GM12873 (cell line): ENCODE data around the gene PSTPIP1.

ENCODE experiments used
- TF ChIP-seq, protein P1 (sequence below): IDR thresholded peaks from 2 replicates; pipeline ENCODE4 v1.5.1; 2012; ENCODE audit warnings: low read depth, mild to moderate bottlenecking, moderate library complexity, low read length, control low read depth; ENCODE audit not compliant: insufficient read depth; ENCODE audit errors: missing control alignments

PSTPIP1 gene

GRCh38 chr15:77060546-77060945 is 65.6 kb downstream of the PSTPIP1 start:
- TF ChIP-seq, protein P1, sequence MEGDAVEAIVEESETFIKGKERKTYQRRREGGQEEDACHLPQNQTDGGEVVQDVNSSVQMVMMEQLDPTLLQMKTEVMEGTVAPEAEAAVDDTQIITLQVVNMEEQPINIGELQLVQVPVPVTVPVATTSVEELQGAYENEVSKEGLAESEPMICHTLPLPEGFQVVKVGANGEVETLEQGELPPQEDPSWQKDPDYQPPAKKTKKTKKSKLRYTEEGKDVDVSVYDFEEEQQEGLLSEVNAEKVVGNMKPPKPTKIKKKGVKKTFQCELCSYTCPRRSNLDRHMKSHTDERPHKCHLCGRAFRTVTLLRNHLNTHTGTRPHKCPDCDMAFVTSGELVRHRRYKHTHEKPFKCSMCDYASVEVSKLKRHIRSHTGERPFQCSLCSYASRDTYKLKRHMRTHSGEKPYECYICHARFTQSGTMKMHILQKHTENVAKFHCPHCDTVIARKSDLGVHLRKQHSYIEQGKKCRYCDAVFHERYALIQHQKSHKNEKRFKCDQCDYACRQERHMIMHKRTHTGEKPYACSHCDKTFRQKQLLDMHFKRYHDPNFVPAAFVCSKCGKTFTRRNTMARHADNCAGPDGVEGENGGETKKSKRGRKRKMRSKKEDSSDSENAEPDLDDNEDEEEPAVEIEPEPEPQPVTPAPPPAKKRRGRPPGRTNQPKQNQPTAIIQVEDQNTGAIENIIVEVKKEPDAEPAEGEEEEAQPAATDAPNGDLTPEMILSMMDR: no peak

DNA sequence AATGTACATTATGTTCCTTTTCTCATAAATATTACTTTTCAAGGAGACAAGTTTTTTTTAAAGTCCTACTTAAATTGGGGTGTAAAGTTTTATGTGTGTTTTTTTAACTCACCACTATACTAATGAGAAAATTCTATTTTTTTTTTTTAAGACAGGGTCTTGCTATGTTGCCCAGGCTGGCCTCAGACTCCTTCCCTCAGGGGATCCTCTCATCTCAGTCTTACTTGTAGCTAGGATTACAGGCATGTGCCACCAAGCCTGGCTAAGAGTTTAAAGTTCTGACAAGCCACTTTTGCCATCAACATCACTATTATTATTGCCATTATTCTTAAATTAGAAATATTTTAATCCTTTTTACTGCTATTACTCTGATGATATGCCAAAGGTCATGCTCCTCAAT is 68.3 kb downstream of the PSTPIP1 start:
- TF ChIP-seq, protein P1: no peak

GRCh38 chr15:77064063-77064462 is 69.1 kb downstream of the PSTPIP1 start:
- TF ChIP-seq, protein P1: no peak

DNA sequence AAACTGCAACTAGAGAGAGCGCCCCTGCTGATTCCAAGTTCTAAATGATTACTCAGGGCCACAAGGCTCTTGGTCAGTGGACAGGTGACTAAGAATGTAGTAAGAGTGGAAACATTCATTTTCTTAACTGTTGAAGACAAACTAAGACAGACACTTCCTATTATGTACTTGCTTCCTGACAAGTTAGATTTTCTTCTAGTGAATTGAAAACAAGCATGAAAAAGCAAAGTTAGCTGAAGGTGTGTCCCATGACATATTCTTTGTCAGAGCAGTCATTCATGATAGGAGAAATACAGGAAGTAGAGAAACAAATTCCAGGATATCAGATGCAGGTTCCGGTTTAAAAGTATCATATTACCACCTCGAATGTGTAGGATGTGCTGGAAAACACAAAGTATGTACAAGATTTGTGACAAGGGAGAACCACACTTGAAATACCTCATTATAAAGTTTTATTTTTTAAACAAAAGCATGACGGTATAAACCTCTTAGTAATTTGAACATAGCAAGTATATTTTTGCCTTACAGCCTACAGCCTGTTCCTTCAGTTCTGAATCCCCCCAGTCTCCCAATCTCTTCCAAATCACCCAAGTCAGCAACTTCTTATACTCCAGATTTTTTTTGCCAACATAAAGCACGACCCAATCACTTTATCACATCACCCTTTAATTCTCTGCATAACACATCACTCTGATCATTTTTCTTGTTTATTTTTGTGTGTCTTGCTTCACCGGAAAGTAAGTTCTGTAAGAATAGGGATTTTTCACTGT is 69.8 kb downstream of the PSTPIP1 start:
- TF ChIP-seq, protein P1: no peak

GRCh38 chr15:77066971-77067690 is 72.2 kb downstream of the PSTPIP1 start:
- TF ChIP-seq, protein P1: no peak

GRCh38 chr15:77067691-77068367 is 72.9 kb downstream of the PSTPIP1 start:
- TF ChIP-seq, protein P1: no peak

DNA sequence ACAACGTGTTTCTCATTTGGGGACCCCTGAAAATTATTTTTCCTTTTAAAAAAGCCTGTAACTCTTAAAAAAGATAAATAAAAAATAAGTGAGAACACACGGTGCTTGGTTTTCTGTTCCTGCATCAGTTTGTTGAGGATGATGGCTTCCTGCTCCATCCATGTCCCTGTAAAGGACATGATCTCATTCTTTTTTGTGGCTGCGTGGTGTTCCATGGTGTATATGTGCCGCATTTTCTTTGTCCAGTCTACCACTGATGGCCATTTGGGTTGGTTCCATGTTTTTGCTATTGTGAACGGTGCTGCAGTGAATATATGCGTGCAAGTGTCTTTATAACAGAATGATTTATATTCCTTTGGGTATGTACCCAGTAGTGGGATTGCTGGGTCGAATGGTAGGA is 73.7 kb downstream of the PSTPIP1 start:
- TF ChIP-seq, protein P1: no peak
